Measurements from ENCODE around the gene PEX14.

PEX14 gene

GRCh38 chr1:10589074-10589473, 114.3 kb downstream of the PEX14 start:
- no peaks in the 10 kb centered on the region for H3K4me1 ChIP-seq
- no peak for TF ChIP-seq CTCF (IDR thresholded peaks at IDR 0.05; ENCODE audit: low read depth, low read length)
- no peaks in the 10 kb centered on the region for H3K27me3 ChIP-seq

GRCh38 chr1:10591010-10591409, 116.3 kb downstream of the PEX14 start:
- no peaks in the 10 kb centered on the region for H3K36me3 ChIP-seq
- no peak for TF ChIP-seq CTCF (IDR thresholded peaks at IDR 0.05; ENCODE audit: low read depth, low read length)
- H3K27me3 ChIP-seq, result no peaks in the 10 kb centered on the region
- no peaks in the 10 kb centered on the region for H3K4me1 ChIP-seq
- DNase-seq, result no peak
- no peak overlapping the region for H3K4me3 ChIP-seq (ENCODE audit: low read depth, low read length)
- H3K9me3 ChIP-seq, result no peaks in the 10 kb centered on the region

More at GRCh38 chr1:10589074-10589473, 114.3 kb downstream of the PEX14 start:
- Histone ChIP-seq H3K4me3 (ENCODE audit: low read depth, low read length) (no peak overlapping the region), H3K36me3 (no peaks in the 10 kb centered on the region), H3K9me3 (no peaks in the 10 kb centered on the region)
- DNase-seq, result no peak

GRCh38 chr1:10592373-10592772, 117.6 kb downstream of the PEX14 start:
- Histone ChIP-seq H3K27me3 (no peaks in the 10 kb centered on the region), H3K4me1 (no peaks in the 10 kb centered on the region), H3K9me3 (no peaks in the 10 kb centered on the region), H3K36me3 (no peaks in the 10 kb centered on the region), H3K4me3 (ENCODE audit: low read depth, low read length) (no peak overlapping the region)
- no peak for TF ChIP-seq CTCF (IDR thresholded peaks at IDR 0.05; ENCODE audit: low read depth, low read length)
- no peak for DNase-seq

- Histone ChIP-seq H3K36me3 (no peaks in the 10 kb centered on the region), H3K9me3 (no peaks in the 10 kb centered on the region), H3K27me3 (no peaks in the 10 kb centered on the region), H3K4me1 (no peaks in the 10 kb centered on the region), H3K4me3 (ENCODE audit: low read depth, low read length) (no peak overlapping the region)
- no peak for TF ChIP-seq CTCF (IDR thresholded peaks at IDR 0.05; ENCODE audit: low read depth, low read length)
- DNase-seq, result no peak
Observed at GRCh38 chr1:10593750-10594149, 119.0 kb downstream of the PEX14 start.

GRCh38 chr1:10594595-10595223, 120.0 kb downstream of the PEX14 start:
- no peaks in the 10 kb centered on the region for H3K9me3 ChIP-seq
- H3K36me3 ChIP-seq, result no peaks in the 10 kb centered on the region
- H3K27me3 ChIP-seq, result no peaks in the 10 kb centered on the region
- no peak for DNase-seq
- TF ChIP-seq CTCF (IDR thresholded peaks at IDR 0.05; ENCODE audit: low read depth, low read length), result no peak
- no peak overlapping the region for H3K4me3 ChIP-seq (ENCODE audit: low read depth, low read length)
- no peaks in the 10 kb centered on the region for H3K4me1 ChIP-seq

GRCh38 chr1:10596780-10597179, 122.0 kb downstream of the PEX14 start:
- no peak for DNase-seq
- H3K36me3 ChIP-seq, result no peaks in the 10 kb centered on the region
- TF ChIP-seq CTCF (IDR thresholded peaks at IDR 0.05; ENCODE audit: low read depth, low read length), result no peak
- H3K9me3 ChIP-seq, result no peaks in the 10 kb centered on the region
- H3K27me3 ChIP-seq, result no peaks in the 10 kb centered on the region
- H3K4me3 ChIP-seq (ENCODE audit: low read depth, low read length), result no peak overlapping the region
- no peaks in the 10 kb centered on the region for H3K4me1 ChIP-seq
